CD4-positive, alpha-beta T cell treated with Interleukin-1 beta for 1 hour (primary cell): ENCODE measurements around the gene PSAPL1.

Experiments
- DNase-seq, 2 donors: peaks; one replicate each; pipeline ENCODE4 v3.0.0-alpha.2; 2020 to 2022

Gene PSAPL1

GRCh38 chr4:7430965-7431695, 3.6 kb downstream of the PSAPL1 start:
- no peak for DNase-seq

GRCh38 chr4:7430368-7430964, 4.3 kb downstream of the PSAPL1 start:
- no peak for DNase-seq

GRCh38 chr4:7429601-7430078, 5.1 kb downstream of the PSAPL1 start:
- DNase-seq = no peak

GRCh38 chr4:7429069-7429416, 5.7 kb downstream of the PSAPL1 start:
- no peak for DNase-seq

GRCh38 chr4:7428261-7429068, 6.3 kb downstream of the PSAPL1 start:
- no peak for DNase-seq

- DNase-seq = no peak
These were observed 6.9 kb downstream of the PSAPL1 start for GRCh38 chr4:7427831-7428260.

- no peak for DNase-seq
These were observed 7.4 kb downstream of the PSAPL1 start for GRCh38 chr4:7427361-7427760.

GRCh38 chr4:7426525-7427171, 8.1 kb downstream of the PSAPL1 start:
- DNase-seq = no peak

GRCh38 chr4:7425591-7426468, 8.9 kb downstream of the PSAPL1 start:
- no peak for DNase-seq

- DNase-seq = no peak
These were observed 9.6 kb downstream of the PSAPL1 start for GRCh38 chr4:7425124-7425523.

GRCh38 chr4:7424553-7425111, 10.1 kb downstream of the PSAPL1 start:
- no peak for DNase-seq

GRCh38 chr4:7423801-7424552, 10.8 kb downstream of the PSAPL1 start:
- DNase-seq = no peak

- DNase-seq = no peak
These were observed 11.3 kb downstream of the PSAPL1 start for GRCh38 chr4:7423391-7423790.

- no peak for DNase-seq
These were observed 11.9 kb downstream of the PSAPL1 start for GRCh38 chr4:7422898-7423180.

GRCh38 chr4:7422151-7422897, 12.4 kb downstream of the PSAPL1 start:
- no peak for DNase-seq

- DNase-seq = no peak
These were observed 13.2 kb downstream of the PSAPL1 start for GRCh38 chr4:7421356-7422150.

GRCh38 chr4:7420661-7421040, 14.1 kb downstream of the PSAPL1 start:
- no peak for DNase-seq

GRCh38 chr4:7419961-7420660, 14.6 kb downstream of the PSAPL1 start:
- DNase-seq = no peak
